ENCODE data around the gene KDR.

GRCh38 chr4:55107054-55107453 is 18.3 kb downstream of the KDR start:
- TF ChIP-seq, protein P1, sequence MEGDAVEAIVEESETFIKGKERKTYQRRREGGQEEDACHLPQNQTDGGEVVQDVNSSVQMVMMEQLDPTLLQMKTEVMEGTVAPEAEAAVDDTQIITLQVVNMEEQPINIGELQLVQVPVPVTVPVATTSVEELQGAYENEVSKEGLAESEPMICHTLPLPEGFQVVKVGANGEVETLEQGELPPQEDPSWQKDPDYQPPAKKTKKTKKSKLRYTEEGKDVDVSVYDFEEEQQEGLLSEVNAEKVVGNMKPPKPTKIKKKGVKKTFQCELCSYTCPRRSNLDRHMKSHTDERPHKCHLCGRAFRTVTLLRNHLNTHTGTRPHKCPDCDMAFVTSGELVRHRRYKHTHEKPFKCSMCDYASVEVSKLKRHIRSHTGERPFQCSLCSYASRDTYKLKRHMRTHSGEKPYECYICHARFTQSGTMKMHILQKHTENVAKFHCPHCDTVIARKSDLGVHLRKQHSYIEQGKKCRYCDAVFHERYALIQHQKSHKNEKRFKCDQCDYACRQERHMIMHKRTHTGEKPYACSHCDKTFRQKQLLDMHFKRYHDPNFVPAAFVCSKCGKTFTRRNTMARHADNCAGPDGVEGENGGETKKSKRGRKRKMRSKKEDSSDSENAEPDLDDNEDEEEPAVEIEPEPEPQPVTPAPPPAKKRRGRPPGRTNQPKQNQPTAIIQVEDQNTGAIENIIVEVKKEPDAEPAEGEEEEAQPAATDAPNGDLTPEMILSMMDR (conservative IDR thresholded peaks at IDR 0.05; ENCODE audit: low read length) = no peak
- no peak for TF ChIP-seq EZH2phosphoT487 (IDR thresholded peaks at IDR 0.05; ENCODE audit: borderline replicate concordance, low read depth, low read length)

All from OCI-LY7 (cell line).